IMR-90 (cell line): ENCODE results near the gene SDHAF4. TPM values are rescaled to one million over a fixed set of nuclear protein-coding genes. Genes with fewer than 3 reads are reported as not detected.

Experiments
- ATAC-seq: fragments of 200-7000 bp; cut with Tn5 transposase; 2 replicates; pipeline ENCODE4 v1.9.1; 2020; ENCODE audit warnings: low read depth, mild to moderate bottlenecking, moderate library complexity
- BruUV-seq: library from RNA; stranded (reverse); fragments of 400-500 nt; replicated peaks from 2 replicates; lab custom pipeline; 2021; lab: Mats Ljungman, UMichigan
- CTCF ChIA-PET: fragments of 300-600 bp; formaldehyde crosslinking; extraction: SDS; loops from one replicate; lab custom pipeline; 2021; ENCODE audit warnings: antibody characterized with exemption; lab: Yijun Ruan, JAX
- POLR2A ChIA-PET: fragments of 300-600 bp; sonication (Branson Sonifier 250); formaldehyde crosslinking; loops from one replicate; lab custom pipeline; 2022; ENCODE audit warnings: antibody characterized with exemption; ENCODE audit not compliant: unreplicated experiment; lab: Charles Lee
- DNase-seq: peaks from one replicate; pipeline ENCODE4 v3.0.0; 2013
- H2AFZ ChIP-seq: replicated peaks from 2 replicates; pipeline ENCODE3; 2013; ENCODE audit warnings: low read length, mild to moderate bottlenecking; ENCODE audit not compliant: poor library complexity
- H2AK5ac ChIP-seq: 2 replicates; pipeline ENCODE4 v1.6.1; 2013; ENCODE audit warnings: low read depth, low read length, inconsistent platforms
- H2AK9ac ChIP-seq: replicated peaks from 2 replicates; pipeline ENCODE3; 2013; ENCODE audit warnings: mild to moderate bottlenecking, low read depth, low read length, moderate library complexity; ENCODE audit not compliant: poor library complexity
- H2BK120ac ChIP-seq: 2 replicates; pipeline ENCODE4 v1.6.1; 2013; ENCODE audit warnings: low read depth, low read length, inconsistent platforms
- H2BK15ac ChIP-seq: 3 replicates; pipeline ENCODE4 v1.6.1; 2013; ENCODE audit warnings: low read depth, low read length, inconsistent platforms
- H2BK20ac ChIP-seq: 2 replicates; pipeline ENCODE4 v1.6.1; 2013; ENCODE audit warnings: low read depth, mild to moderate bottlenecking, inconsistent platforms, low read length, moderate library complexity
- H2BK5ac ChIP-seq: 2 replicates; pipeline ENCODE4 v1.6.1; 2013; ENCODE audit warnings: mild to moderate bottlenecking, low read depth, low read length, inconsistent platforms; ENCODE audit not compliant: poor library complexity, severe bottlenecking
- H3K14ac ChIP-seq: replicated peaks from 2 replicates; pipeline ENCODE4 v1.6.1; 2013; ENCODE audit warnings: low read depth, low read length, inconsistent platforms
- H3K18ac ChIP-seq: 2 replicates; pipeline ENCODE4 v1.6.1; 2013; ENCODE audit warnings: low read depth, low read length, control low read depth
- H3K23ac ChIP-seq: 2 replicates; pipeline ENCODE4 v1.6.1; 2013; ENCODE audit warnings: low read depth, low read length, inconsistent platforms
- H3K27ac ChIP-seq: 2 replicates; pipeline ENCODE4 v1.5.1; 2013; ENCODE audit warnings: mild to moderate bottlenecking, control low read depth, low read length; ENCODE audit not compliant: insufficient read depth
- H3K27me3 ChIP-seq: 2 replicates; pipeline ENCODE4 v1.6.1; 2013; ENCODE audit warnings: low read length; ENCODE audit not compliant: control insufficient read depth, insufficient read depth
- H3K36me3 ChIP-seq: 2 replicates; pipeline ENCODE4 v1.6.1; 2013; ENCODE audit warnings: low read length, mixed read lengths; ENCODE audit not compliant: control insufficient read depth, insufficient read depth
- H3K4ac ChIP-seq: 2 replicates; pipeline ENCODE4 v1.6.1; 2013; ENCODE audit warnings: low read depth, low read length, inconsistent platforms
- H3K4me1 ChIP-seq: 2 replicates; pipeline ENCODE4 v1.6.1; 2013; ENCODE audit warnings: low read length, mixed read lengths; ENCODE audit not compliant: control insufficient read depth, insufficient read depth
- H3K4me2 ChIP-seq: 2 replicates; pipeline ENCODE4 v1.6.1; 2013; ENCODE audit warnings: low read depth, mild to moderate bottlenecking, control low read depth, low read length, moderate library complexity
- H3K4me3 ChIP-seq: 2 replicates; pipeline ENCODE4 v1.5.1; 2013; ENCODE audit warnings: low read depth, mild to moderate bottlenecking, control low read depth, low read length, moderate library complexity; ENCODE audit not compliant: insufficient read depth
- H3K56ac ChIP-seq: 2 replicates; pipeline ENCODE4 v1.6.1; 2013; ENCODE audit warnings: low read length, inconsistent platforms; ENCODE audit not compliant: insufficient read depth; ENCODE audit errors: extremely low read depth
- H3K79me1 ChIP-seq, 2 experiments: 2 replicates each; pipeline ENCODE4 v1.6.1; 2013; ENCODE audit warnings: low read length in 2 of 2, inconsistent platforms in 1 of 2, low read depth in 1 of 2
- H3K9ac ChIP-seq: 2 replicates; pipeline ENCODE4 v1.6.1; 2013; ENCODE audit warnings: low read depth, low read length, control low read depth
- H3K9me1 ChIP-seq: 2 replicates; pipeline ENCODE4 v1.6.1; 2013; ENCODE audit warnings: low read length, inconsistent platforms; ENCODE audit not compliant: insufficient read depth
- H3K9me3 ChIP-seq: 2 replicates; pipeline ENCODE4 v1.6.1; 2013; ENCODE audit warnings: low read length; ENCODE audit not compliant: control insufficient read depth, insufficient read depth
- H4K20me1 ChIP-seq: 2 replicates; pipeline ENCODE4 v1.6.1; 2013; ENCODE audit warnings: low read length, inconsistent platforms; ENCODE audit not compliant: insufficient read depth
- H4K5ac ChIP-seq: 2 replicates; pipeline ENCODE4 v1.6.1; 2013; ENCODE audit warnings: mild to moderate bottlenecking, low read depth, low read length, control low read depth
- H4K8ac ChIP-seq, 2 experiments: 2 replicates each; pipeline ENCODE4 v1.6.1; 2013; ENCODE audit warnings: low read depth in 2 of 2, low read length in 2 of 2, control low read depth in 1 of 2, inconsistent platforms in 1 of 2
- H4K91ac ChIP-seq: 2 replicates; pipeline ENCODE4 v1.6.1; 2013; ENCODE audit warnings: low read depth, low read length, inconsistent platforms; ENCODE audit not compliant: insufficient read depth
- CTCF ChIP-seq: conservative IDR thresholded peaks from 2 replicates; pipeline ENCODE4 v1.5.1; 2012; ENCODE audit warnings: mild to moderate bottlenecking, low read depth, low read length, improper control_type of control experiment
- ELK1 ChIP-seq: fragments of 150-350 bp; IDR thresholded peaks from 2 replicates; pipeline ENCODE4 v1.6.1; 2016; ENCODE audit warnings: low read depth, mild to moderate bottlenecking, low read length, moderate library complexity, borderline replicate concordance
- FOS ChIP-seq: fragments of 150-350 bp; IDR thresholded peaks from 2 replicates; pipeline ENCODE4 v1.6.1; 2016; ENCODE audit warnings: low read depth, low read length
- MAFK ChIP-seq: IDR thresholded peaks from 2 replicates; pipeline ENCODE4 v1.6.1; 2012; ENCODE audit warnings: low read depth, low read length, improper control_type of control experiment
- MXI1 ChIP-seq: IDR thresholded peaks from 2 replicates; pipeline ENCODE4 v1.6.1; 2012; ENCODE audit warnings: low read depth, mild to moderate bottlenecking, low read length, moderate library complexity, borderline replicate concordance
- NFE2L2 ChIP-seq: fragments of 150-350 bp; IDR thresholded peaks from 2 replicates; pipeline ENCODE4 v1.6.1; 2016; ENCODE audit warnings: low read depth, mild to moderate bottlenecking, low read length
- WGBS, 2 experiments: methylation state at CpG; one replicate each; pipeline versions ENCODE4 v1.1.5 to v1.1.7; 2013; ENCODE audit warnings: missing lambda C conversion rate in 2 of 2; ENCODE audit not compliant: insufficient read length in 1 of 2; ENCODE audit errors: extremely low coverage in 2 of 2; 5-methylcytosine and 5-hydroxymethylcytosine counted together
- dilution Hi-C: fragments of 300-500 bp; cut with HindIII; formaldehyde crosslinking; loops from one replicate; pipeline ENCODE4 v1.14.3; 2018; ENCODE audit warnings: low sequenced_read_pairs; ENCODE audit not compliant: unreplicated experiment
- in situ Hi-C: fragments of 300-500 bp; cut with MboI; formaldehyde crosslinking; loops from 3 replicates; pipeline ENCODE4 v1.14.3; 2019; ENCODE audit warnings: low sequenced_read_pairs, inconsistent platforms, mixed read lengths
- intact Hi-C: fragments of 100-400 bp; cut with micrococcal nuclease; formaldehyde crosslinking; loops from 2 replicates; pipeline ENCODE4 v1.10.0; 2022
- polyA plus RNA-seq, 3 experiments: library from polyadenylated mRNA; depleted of rRNA; stranded (reverse); fragments of >200 nt; gene quantifications; 2 replicates each; pipeline ENCODE4 v1.2.3, GENCODE V29; 2012; ENCODE audit warnings: low replicate concordance in 1 of 3
- total RNA-seq: library from RNA; depleted of rRNA; stranded (reverse); fragments of >200 nt; gene quantifications from 2 replicates; pipeline ENCODE4 v1.2.3, GENCODE V29; 2012

The SDHAF4 gene
- total and polyA plus RNA-seq, 2 of the 4 experiments (the other 2 are of a cell fraction): 1.6 to 4.4 TPM

GRCh38 chr6:70531133-70531532 lies 35.6 kb upstream of the SDHAF4 start:
- H3K9me3 ChIP-seq: no peaks in the 10 kb centered on the region
- H3K4ac ChIP-seq: no peak overlapping the region
- no peak overlapping the region for H2AK5ac ChIP-seq
- DNase-seq (no peak), ATAC-seq (no peak)
- no peak overlapping the region for H3K14ac ChIP-seq
- no CpG with 5 or more reads among the region's 1 CpG for WGBS, 2 experiments
- no peaks in the 10 kb centered on the region for H3K79me1 ChIP-seq
- H2AK9ac ChIP-seq: no peak overlapping the region
- in situ Hi-C loops: no loop called here
- H3K9ac ChIP-seq: no peak overlapping the region
- dilution Hi-C loops: no loop called here
- H3K4me3 ChIP-seq: no peak overlapping the region
- no peaks in the 10 kb centered on the region for H4K20me1 ChIP-seq
- intact Hi-C loops: loop anchor here (10.0 kb wide), 1 partner anchor 264 kb away; no protein-coding TSS in a partner anchor
- H2BK20ac ChIP-seq: no peak overlapping the region
- H3K4me2 ChIP-seq: no peak overlapping the region
- ChIA-PET POLR2A (no interaction called here), CTCF (interaction anchor here (0.6 kb wide), 1 partner anchor 10 kb away, joined by 3 read pairs; no protein-coding TSS in a partner anchor)
- H3K4me1 ChIP-seq: no peaks in the 10 kb centered on the region
- no peak overlapping the region for H3K27ac ChIP-seq
- H3K18ac ChIP-seq: no peak overlapping the region
- H2BK15ac ChIP-seq: no peak overlapping the region
- no TSS peak for BruUV-seq
- H3K56ac ChIP-seq: no peak overlapping the region
- no peak overlapping the region for H4K91ac ChIP-seq
- H2AFZ ChIP-seq: no peak overlapping the region
- no peak overlapping the region for H2BK120ac ChIP-seq
- 0 out of 2 replicates have a peak, but pooled peaks cover 3% of the 10 kb centered on the region for H3K36me3 ChIP-seq
- no peak overlapping the region for H3K23ac ChIP-seq
- TF ChIP-seq MXI1 (no peak), NFE2L2 (no peak), CTCF (no peak), FOS (no peak), ELK1 (no peak), MAFK (no peak)
- H2BK5ac ChIP-seq: no peak overlapping the region
- H4K8ac ChIP-seq: no peak overlapping the region
- H4K5ac ChIP-seq: no peak overlapping the region
- no peaks in the 10 kb centered on the region for H3K9me1 ChIP-seq
- no peaks in the 10 kb centered on the region for H3K27me3 ChIP-seq
